GM12878 (cell line): ENCODE data around the gene ODAD2. TPM values are rescaled to one million over a fixed set of nuclear protein-coding genes. Genes with fewer than 3 reads are reported as not detected.

Experiments used
- ATAC-seq: fragments of 200-7000 bp; cut with Tn5 transposase; 3 replicates; pipeline ENCODE4 v1.9.1; 2020; ENCODE audit warnings: mild to moderate bottlenecking, moderate library complexity
- BruUV-seq: library from RNA; stranded (reverse); fragments of 400-500 nt; replicated peaks from 2 replicates; lab custom pipeline; 2021; lab: Mats Ljungman, UMichigan
- CTCF ChIA-PET: fragments of 300-600 bp; sonication (Branson Sonifier 250); formaldehyde crosslinking; extraction: SDS; loops from one replicate; lab custom pipeline; 2021; ENCODE audit warnings: inconsistent platforms; lab: Yijun Ruan, JAX
- POLR2A ChIA-PET: fragments of 350-600 bp; formaldehyde crosslinking; extraction: SDS; loops from one replicate; lab custom pipeline; 2021; ENCODE audit warnings: inconsistent platforms; lab: Charles Lee
- RAD21 ChIA-PET: fragments of 300-600 bp; sonication (Branson Sonifier 250); formaldehyde crosslinking; loops from one replicate; lab custom pipeline; 2023; ENCODE audit warnings: antibody characterized with exemption; ENCODE audit not compliant: unreplicated experiment; lab: Charles Lee
- SMC1A ChIA-PET: fragments of 300-600 bp; sonication (Branson Sonifier 250); formaldehyde crosslinking; loops from one replicate; lab custom pipeline; 2023; ENCODE audit not compliant: unreplicated experiment, uncharacterized antibody; lab: Charles Lee
- DNase-seq: peaks from one replicate; pipeline ENCODE4 v3.0.0-alpha.2; 2011; ENCODE audit warnings: low read depth, low spot score
- FAIRE-seq: peaks from 3 replicates; lab custom pipeline; 2011; peaks lifted over from hg19 to GRCh38; lab: Jason Lieb, UNC
- H2AFZ ChIP-seq: 2 replicates; pipeline ENCODE4 v1.6.0; 2011; ENCODE audit warnings: low read depth, low read length, control low read depth; ENCODE audit not compliant: control insufficient read depth
- H3K27ac ChIP-seq: 2 replicates; pipeline ENCODE4 v1.5.1; 2011; ENCODE audit warnings: control low read depth; ENCODE audit not compliant: control insufficient read depth, insufficient read depth
- H3K27me3 ChIP-seq, 2 experiments: replicated peaks in 1 of 2; 2 replicates each; pipeline versions ENCODE4 v1.6.0 to v1.6.1; 2011; ENCODE audit warnings: low read length in 1 of 2; ENCODE audit not compliant: control insufficient read depth in 2 of 2, insufficient read depth in 2 of 2
- H3K36me3 ChIP-seq, 2 experiments: 2 replicates each; pipeline ENCODE4 v1.5.1; 2011; ENCODE audit warnings: low read length in 1 of 2; ENCODE audit not compliant: control insufficient read depth in 2 of 2, insufficient read depth in 2 of 2
- H3K4me1 ChIP-seq: 2 replicates; pipeline ENCODE4 v1.6.1; 2011; ENCODE audit warnings: mild to moderate bottlenecking, low read length, moderate library complexity, mixed read lengths; ENCODE audit not compliant: control insufficient read depth, insufficient read depth
- H3K4me2 ChIP-seq: 2 replicates; pipeline ENCODE4 v1.6.0; 2011; ENCODE audit warnings: control low read depth; ENCODE audit not compliant: control insufficient read depth, insufficient read depth
- H3K4me3 ChIP-seq: fragments of 200-600 bp; sonication (generic); 2 replicates; pipeline ENCODE4 v1.5.1; 2016
- H3K79me2 ChIP-seq: 2 replicates; pipeline ENCODE4 v1.6.0; 2011; ENCODE audit warnings: low read length; ENCODE audit not compliant: control insufficient read depth, insufficient read depth
- H3K9ac ChIP-seq: 2 replicates; pipeline ENCODE4 v1.8.0; 2011; ENCODE audit warnings: low read length, control low read depth, mixed read lengths; ENCODE audit not compliant: control insufficient read depth, insufficient read depth
- H3K9me3 ChIP-seq: replicated peaks from 3 replicates; pipeline ENCODE4 v1.5.1; 2011; ENCODE audit warnings: mild to moderate bottlenecking, low read length; ENCODE audit not compliant: control insufficient read depth, insufficient read depth
- H4K20me1 ChIP-seq: 2 replicates; pipeline ENCODE4 v1.6.0; 2011; ENCODE audit not compliant: control insufficient read depth, insufficient read depth
- ASH2L ChIP-seq: fragments of 300-600, 200-600 bp; sonication (generic); IDR thresholded peaks from 2 replicates; pipeline ENCODE4 v1.6.1; 2017; ENCODE audit warnings: low read depth, mild to moderate bottlenecking, borderline replicate concordance
- ATF7 ChIP-seq: fragments of 450-650 bp; IDR thresholded peaks from 2 replicates; pipeline ENCODE4 v1.6.1; 2016; ENCODE audit warnings: low read depth, mild to moderate bottlenecking
- CBX5 ChIP-seq: sonication (generic); IDR thresholded peaks from 2 replicates; pipeline ENCODE4 v1.6.1; 2016; ENCODE audit warnings: low read depth, moderate library complexity, mild to moderate bottlenecking, inconsistent platforms
- FOS ChIP-seq: IDR thresholded peaks from 3 replicates; pipeline ENCODE4 v1.6.1; 2011; ENCODE audit warnings: borderline replicate concordance; ENCODE audit not compliant: insufficient read length; ENCODE audit errors: extremely low read depth
- GATAD2B ChIP-seq: fragments of 450-650 bp; conservative IDR thresholded peaks from 2 replicates; pipeline ENCODE4 v1.6.1; 2017; ENCODE audit warnings: low read depth, mild to moderate bottlenecking, moderate library complexity
- HDAC2 ChIP-seq: fragments of 200-600 bp; sonication (generic); IDR thresholded peaks from 2 replicates; pipeline ENCODE4 v1.6.1; 2017
- IKZF1 ChIP-seq: fragments of 450-650 bp; conservative IDR thresholded peaks from 2 replicates; pipeline ENCODE4 v1.6.1; 2017; ENCODE audit warnings: antibody characterized with exemption, mild to moderate bottlenecking
- JUNB ChIP-seq: IDR thresholded peaks from 2 replicates; pipeline ENCODE4 v1.6.1; 2016; ENCODE audit warnings: antibody characterized with exemption, mild to moderate bottlenecking
- NBN ChIP-seq: fragments of 450-650 bp; IDR thresholded peaks from 2 replicates; pipeline ENCODE4 v1.6.1; 2016
- SIN3A ChIP-seq: IDR thresholded peaks from 2 replicates; pipeline ENCODE4 v1.6.1; 2012; ENCODE audit warnings: low read depth, low read length, improper control_type of control experiment
- SRF ChIP-seq, 2 experiments: IDR thresholded peaks; 2 replicates each; pipeline ENCODE4 v1.6.1; 2011; ENCODE audit warnings: low read depth in 2 of 2, low read length in 2 of 2, mild to moderate bottlenecking in 1 of 2, moderate library complexity in 1 of 2
- SUZ12 ChIP-seq: fragments of 200-600 bp; sonication (generic); IDR thresholded peaks from one replicate; pipeline ENCODE4 v1.6.1; 2018; ENCODE audit warnings: antibody characterized with exemption, mild to moderate bottlenecking; ENCODE audit not compliant: unreplicated experiment
- TBL1XR1 ChIP-seq: IDR thresholded peaks from 2 replicates; pipeline ENCODE4 v1.6.1; 2012; ENCODE audit warnings: low read depth, low read length, improper control_type of control experiment
- ZBTB33 ChIP-seq: fragments of 450-650 bp; IDR thresholded peaks from 2 replicates; pipeline ENCODE4 v1.6.1; 2017; ENCODE audit warnings: mild to moderate bottlenecking
- ZSCAN29 ChIP-seq: fragments of 450-650 bp; IDR thresholded peaks from 2 replicates; pipeline ENCODE4 v1.6.1; 2017; ENCODE audit warnings: mild to moderate bottlenecking, moderate library complexity
- WGBS: methylation state at CpG from one replicate; pipeline ENCODE4 v1.1.6; 2016; ENCODE audit warnings: low lambda C conversion rate; ENCODE audit not compliant: insufficient replicate concordance, insufficient coverage; ENCODE audit errors: missing lambda C conversion rate; 5-methylcytosine and 5-hydroxymethylcytosine counted together
- in situ Hi-C: fragments of 300-500 bp; cut with MboI; formaldehyde crosslinking; loops from 9 replicates; pipeline ENCODE4 v1.14.3; 2018; ENCODE audit warnings: mixed read lengths
- intact Hi-C: fragments of 100-400 bp; cut with micrococcal nuclease; formaldehyde crosslinking; loops from one replicate; pipeline ENCODE4 v1.14.2; 2022; ENCODE audit not compliant: unreplicated experiment
- polyA plus RNA-seq, 11 experiments: library from polyadenylated mRNA; depleted of rRNA in 4 of 11; unstranded in 6 of 11; stranded (reverse) in 5 of 11; fragments of >200 nt; fragmentation: Nextera tagmentation in 4 of 11; fragmentation: Illumina TruSeq in 1 of 11; extraction: Ambion mirVana in 4 of 11; extraction: Trizol in 1 of 11; gene quantifications; 1 replicate in 1 of 11; 2 replicates in 10 of 11; pipeline versions ENCODE4 v1.2.1 to v1.2.3, GENCODE V29; 2011 to 2016; ENCODE audit warnings: inconsistent platforms in 2 of 11, missing spikeins in 2 of 11, low read depth in 1 of 11
- total RNA-seq, 4 experiments: library from RNA; depleted of rRNA in 3 of 4; stranded (reverse); fragments of >200 nt in 3 of 4; fragmentation: Illumina TruSeq in 1 of 4; extraction: Trizol in 1 of 4; gene quantifications; 2 replicates each; pipeline versions ENCODE4 v1.2.1 to v1.2.3, GENCODE V29; 2013 to 2021

Gene ODAD2
- total and polyA plus RNA-seq, 10 of the 15 experiments (the other 5 are each of a cell fraction or from before 2014, with no cell fraction given), result not detected

- in situ Hi-C loops, result no loop called here
- no peaks in the 10 kb centered on the region for H3K36me3 ChIP-seq
- H3K9ac ChIP-seq, result no peak overlapping the region
- H3K9me3 ChIP-seq, result no peaks in the 10 kb centered on the region
- TF ChIP-seq ATF7, result no peak
- no peak for TF ChIP-seq SUZ12
- no peak for TF ChIP-seq ZSCAN29
- no peak for TF ChIP-seq NBN
- TF ChIP-seq SIN3A, result no peak
- no peak for DNase-seq
- H3K27me3 ChIP-seq, result no peaks in the 10 kb centered on the region
- H3K27ac ChIP-seq, result no peak overlapping the region
- no peak overlapping the region for H3K4me3 ChIP-seq
- CTCF ChIA-PET, result interaction anchor here (0.5 kb wide), 1 partner anchor 1678 kb away, joined by 4 read pairs; no protein-coding TSS in a partner anchor
- H3K4me2 ChIP-seq, result no peak overlapping the region
- WGBS, result 0% methylated on average over 1 of the region's 1 CpG
- no TSS peak for BruUV-seq
- no peaks in the 10 kb centered on the region for H4K20me1 ChIP-seq
- H2AFZ ChIP-seq, result no peak overlapping the region
- RAD21 ChIA-PET, result no interaction called here
- SMC1A ChIA-PET, result no interaction called here
- no peaks in the 10 kb centered on the region for H3K4me1 ChIP-seq
- FAIRE-seq, result no peak
- no peak for ATAC-seq
- H3K79me2 ChIP-seq, result no peaks in the 10 kb centered on the region
- POLR2A ChIA-PET, result no interaction called here
- intact Hi-C loops, result no loop called here
These were observed 12.1 kb downstream of the ODAD2 start for GRCh38 chr10:27986821-27987220.

- ChIA-PET CTCF (no interaction called here), RAD21 (no interaction called here), POLR2A (no interaction called here), SMC1A (no interaction called here)
- intact Hi-C loops (no loop called here), in situ Hi-C loops (no loop called here)
- no peak overlapping the region for H3K9ac ChIP-seq
- no peak overlapping the region for H3K4me2 ChIP-seq
- no peak overlapping the region for H3K27ac ChIP-seq
- no peak overlapping the region for H3K4me3 ChIP-seq
- H4K20me1 ChIP-seq, result no peaks in the 10 kb centered on the region
- ATAC-seq (no peak), FAIRE-seq (no peak), DNase-seq (no peak)
- TF ChIP-seq IKZF1 (no peak), ASH2L (no peak), HDAC2 (no peak), CBX5 (no peak), GATAD2B (no peak), JUNB (no peak), FOS (no peak), SRF (IDR thresholded peaks at IDR 0.05; ENCODE audit: low read depth in 2 of 2, low read length in 2 of 2) (no peak), TBL1XR1 (no peak), ZBTB33 (no peak), SUZ12 (no peak)
- 32% methylated on average over 6 of the region's 6 CpGs for WGBS
- H3K36me3 ChIP-seq, result no peaks in the 10 kb centered on the region
- no peaks in the 10 kb centered on the region for H3K79me2 ChIP-seq
- H3K27me3 ChIP-seq, result no peaks in the 10 kb centered on the region; a peak in 1 of 4 replicates
- H2AFZ ChIP-seq, result no peak overlapping the region
- H3K9me3 ChIP-seq, result no peaks in the 10 kb centered on the region
- no peaks in the 10 kb centered on the region for H3K4me1 ChIP-seq
- BruUV-seq, result no TSS peak
These were observed 15.9 kb downstream of the ODAD2 start for GRCh38 chr10:27982875-27983543.
